ENCODE results near the gene PNPO. TPM values are rescaled to one million over a fixed set of nuclear protein-coding genes. Genes with fewer than 3 reads are reported as not detected.

The PNPO gene
- total and polyA plus RNA-seq, 2 of the 13 experiments (the other 11 are each of a cell fraction or from before 2014, with no cell fraction given) = 47.9 to 63.3 TPM

DNA sequence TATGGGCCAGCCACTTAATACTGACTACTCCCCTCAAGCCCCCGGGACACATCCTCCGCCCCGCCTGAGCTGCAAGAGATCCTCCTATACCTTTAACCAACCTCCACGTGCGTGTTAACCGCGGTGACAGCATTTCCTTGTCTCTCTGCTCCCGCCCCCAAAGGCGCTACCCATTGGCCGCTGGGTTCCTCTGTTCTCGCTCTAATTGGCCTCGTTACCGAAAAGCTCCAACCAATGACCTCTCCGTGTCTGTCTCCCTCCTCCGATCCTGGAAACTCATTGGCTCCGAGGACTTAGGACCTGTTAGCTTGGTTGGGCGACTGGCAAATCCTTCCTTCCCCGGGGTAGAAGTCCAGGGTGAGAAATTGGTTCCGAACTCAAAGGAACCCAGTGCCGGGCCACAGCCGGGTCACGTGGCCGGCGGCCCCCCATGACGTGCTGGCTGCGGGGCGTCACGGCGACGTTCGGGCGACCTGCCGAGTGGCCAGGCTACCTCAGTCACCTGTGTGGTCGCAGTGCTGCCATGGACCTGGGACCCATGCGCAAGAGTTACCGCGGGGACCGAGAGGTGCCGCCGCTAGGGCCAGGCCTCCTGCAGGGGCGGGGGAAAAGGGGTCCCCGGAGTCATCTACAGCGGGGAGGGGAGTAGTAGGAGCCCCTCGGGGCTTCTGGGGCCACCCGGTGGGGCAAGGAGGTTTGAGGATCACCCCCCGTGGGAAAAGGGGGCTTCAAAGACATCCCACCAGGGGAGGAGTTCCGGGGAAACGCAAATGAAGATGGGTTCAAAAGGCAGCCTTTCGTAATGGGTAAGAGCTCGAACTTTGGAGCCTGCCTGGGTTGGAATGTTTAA, at the start of gene PNPO (continued):
- TF ChIP-seq, protein P1, sequence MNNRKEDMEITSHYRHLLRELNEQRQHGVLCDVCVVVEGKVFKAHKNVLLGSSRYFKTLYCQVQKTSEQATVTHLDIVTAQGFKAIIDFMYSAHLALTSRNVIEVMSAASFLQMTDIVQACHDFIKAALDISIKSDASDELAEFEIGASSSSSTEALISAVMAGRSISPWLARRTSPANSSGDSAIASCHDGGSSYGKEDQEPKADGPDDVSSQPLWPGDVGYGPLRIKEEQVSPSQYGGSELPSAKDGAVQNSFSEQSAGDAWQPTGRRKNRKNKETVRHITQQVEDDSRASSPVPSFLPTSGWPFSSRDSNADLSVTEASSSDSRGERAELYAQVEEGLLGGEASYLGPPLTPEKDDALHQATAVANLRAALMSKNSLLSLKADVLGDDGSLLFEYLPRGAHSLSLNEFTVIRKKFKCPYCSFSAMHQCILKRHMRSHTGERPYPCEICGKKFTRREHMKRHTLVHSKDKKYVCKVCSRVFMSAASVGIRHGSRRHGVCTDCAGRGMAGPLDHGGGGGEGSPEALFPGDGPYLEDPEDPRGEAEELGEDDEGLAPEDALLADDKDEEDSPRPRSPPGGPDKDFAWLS (CRISPR knock-in tag; IDR thresholded peaks at IDR 0.05; ENCODE audit: borderline replicate concordance) = peak; percentile 92; the same call in 1 of the 2 replicates
- TF ChIP-seq HOXD1 (CRISPR knock-in tag; IDR thresholded peaks at IDR 0.05) = peak; percentile 94
- TF ChIP-seq ZNF713 (CRISPR knock-in tag; IDR thresholded peaks at IDR 0.05) = peak; percentile 84
- TF ChIP-seq, protein P2, sequence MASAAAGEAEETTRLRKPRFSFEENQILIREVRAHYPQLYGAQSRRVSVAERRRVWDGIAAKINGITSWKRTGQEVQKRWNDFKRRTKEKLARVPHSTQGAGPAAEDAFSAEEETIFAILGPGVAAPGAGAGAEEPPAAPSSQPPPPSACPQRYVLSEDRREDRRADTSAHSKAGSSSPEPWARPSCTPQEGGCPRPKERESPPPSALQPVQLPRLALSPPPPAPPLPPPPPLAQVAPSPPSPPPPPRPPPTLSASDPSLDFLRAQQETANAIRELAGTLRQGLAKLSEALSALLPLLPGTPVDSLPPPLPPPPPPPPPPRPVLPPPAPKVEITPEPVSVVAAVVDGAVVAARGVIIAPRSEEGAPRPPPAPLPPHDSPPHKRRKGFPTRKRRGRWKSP (CRISPR knock-in tag; IDR thresholded peaks at IDR 0.05) = peak; percentile 97
- TF ChIP-seq SIN3A (IDR thresholded peaks at IDR 0.05; ENCODE audit: borderline replicate concordance, low read depth, low read length) = peak; percentile 91
- peak; percentile 88 for TF ChIP-seq AGO2 (optimal IDR thresholded peaks at IDR 0.05; ENCODE audit: low read depth, low read length)
- no peak for TF ChIP-seq SNRNP70 (IDR thresholded peaks at IDR 0.05; ENCODE audit: low read depth, low read length)
- peak; percentile 64; the same call in 1 of the 2 replicates for TF ChIP-seq ZKSCAN8 (CRISPR knock-in tag; IDR thresholded peaks at IDR 0.05; ENCODE audit: borderline replicate concordance)
- peak; percentile 17; the same call in 1 of the 2 replicates for TF ChIP-seq TSC22D2 (CRISPR knock-in tag; IDR thresholded peaks at IDR 0.05; ENCODE audit: borderline replicate concordance)
- peak; percentile 91 for TF ChIP-seq ZIK1 (CRISPR knock-in tag; IDR thresholded peaks at IDR 0.05; ENCODE audit: borderline replicate concordance, low read depth)
- TF ChIP-seq, protein P3, sequence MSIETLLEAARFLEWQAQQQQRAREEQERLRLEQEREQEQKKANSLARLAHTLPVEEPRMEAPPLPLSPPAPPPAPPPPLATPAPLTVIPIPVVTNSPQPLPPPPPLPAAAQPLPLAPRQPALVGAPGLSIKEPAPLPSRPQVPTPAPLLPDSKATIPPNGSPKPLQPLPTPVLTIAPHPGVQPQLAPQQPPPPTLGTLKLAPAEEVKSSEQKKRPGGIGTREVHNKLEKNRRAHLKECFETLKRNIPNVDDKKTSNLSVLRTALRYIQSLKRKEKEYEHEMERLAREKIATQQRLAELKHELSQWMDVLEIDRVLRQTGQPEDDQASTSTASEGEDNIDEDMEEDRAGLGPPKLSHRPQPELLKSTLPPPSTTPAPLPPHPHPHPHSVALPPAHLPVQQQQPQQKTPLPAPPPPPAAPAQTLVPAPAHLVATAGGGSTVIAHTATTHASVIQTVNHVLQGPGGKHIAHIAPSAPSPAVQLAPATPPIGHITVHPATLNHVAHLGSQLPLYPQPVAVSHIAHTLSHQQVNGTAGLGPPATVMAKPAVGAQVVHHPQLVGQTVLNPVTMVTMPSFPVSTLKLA (IDR thresholded peaks at IDR 0.05) = peak; percentile 74; the same call in 1 of the 2 replicates
- peak; percentile 83 for TF ChIP-seq THAP11 (CRISPR knock-in tag; IDR thresholded peaks at IDR 0.05)
- no peak for TF ChIP-seq EZH2 (conservative IDR thresholded peaks at IDR 0.05; ENCODE audit: low read depth, low read length)
- peak; percentile 73 to 81; a peak in 3 of 4 replicates for TF ChIP-seq POLR2A (IDR thresholded peaks at IDR 0.05; ENCODE audit: insufficient read depth in 1 of 2, low read depth in 2 of 2, low read length in 2 of 2)
- TF ChIP-seq, protein P4, sequence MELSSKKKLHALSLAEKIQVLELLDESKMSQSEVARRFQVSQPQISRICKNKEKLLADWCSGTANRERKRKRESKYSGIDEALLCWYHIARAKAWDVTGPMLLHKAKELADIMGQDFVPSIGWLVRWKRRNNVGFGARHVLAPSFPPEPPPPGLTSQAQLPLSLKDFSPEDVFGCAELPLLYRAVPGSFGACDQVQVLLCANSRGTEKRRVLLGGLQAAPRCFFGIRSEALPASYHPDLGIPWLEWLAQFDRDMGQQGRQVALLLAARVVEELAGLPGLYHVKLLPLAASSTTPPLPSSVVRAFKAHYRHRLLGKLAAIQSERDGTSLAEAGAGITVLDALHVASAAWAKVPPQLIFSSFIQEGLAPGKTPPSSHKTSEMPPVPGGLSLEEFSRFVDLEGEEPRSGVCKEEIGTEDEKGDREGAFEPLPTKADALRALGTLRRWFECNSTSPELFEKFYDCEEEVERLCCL (CRISPR knock-in tag; IDR thresholded peaks at IDR 0.05; ENCODE audit: borderline replicate concordance) = peak; percentile 91; the same call in 1 of the 2 replicates
- no peak for TF ChIP-seq AKAP8 (CRISPR knock-in tag; IDR thresholded peaks at IDR 0.05)
- TF ChIP-seq TOPORS (CRISPR knock-in tag; IDR thresholded peaks at IDR 0.05) = peak; percentile 96
- TF ChIP-seq NKX3-1 (CRISPR knock-in tag; IDR thresholded peaks at IDR 0.05) = peak; percentile 85; the same call in 1 of the 2 replicates
- no peak; the same call in none of the 2 replicates for TF ChIP-seq SMYD3 (CRISPR knock-in tag; IDR thresholded peaks at IDR 0.05)
- TF ChIP-seq DPF2 (CRISPR knock-in tag; IDR thresholded peaks at IDR 0.05; ENCODE audit: borderline replicate concordance, low read depth) = peak; percentile 37
- TF ChIP-seq, protein P5, sequence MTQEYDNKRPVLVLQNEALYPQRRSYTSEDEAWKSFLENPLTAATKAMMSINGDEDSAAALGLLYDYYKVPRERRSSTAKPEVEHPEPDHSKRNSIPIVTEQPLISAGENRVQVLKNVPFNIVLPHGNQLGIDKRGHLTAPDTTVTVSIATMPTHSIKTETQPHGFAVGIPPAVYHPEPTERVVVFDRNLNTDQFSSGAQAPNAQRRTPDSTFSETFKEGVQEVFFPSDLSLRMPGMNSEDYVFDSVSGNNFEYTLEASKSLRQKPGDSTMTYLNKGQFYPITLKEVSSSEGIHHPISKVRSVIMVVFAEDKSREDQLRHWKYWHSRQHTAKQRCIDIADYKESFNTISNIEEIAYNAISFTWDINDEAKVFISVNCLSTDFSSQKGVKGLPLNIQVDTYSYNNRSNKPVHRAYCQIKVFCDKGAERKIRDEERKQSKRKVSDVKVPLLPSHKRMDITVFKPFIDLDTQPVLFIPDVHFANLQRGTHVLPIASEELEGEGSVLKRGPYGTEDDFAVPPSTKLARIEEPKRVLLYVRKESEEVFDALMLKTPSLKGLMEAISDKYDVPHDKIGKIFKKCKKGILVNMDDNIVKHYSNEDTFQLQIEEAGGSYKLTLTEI (CRISPR knock-in tag; conservative IDR thresholded peaks at IDR 0.05) = no peak
- no peak for TF ChIP-seq RELA (CRISPR knock-in tag; IDR thresholded peaks at IDR 0.05)
